D341Med (cell line): Measurements from ENCODE around the gene PTPRK.

Experiments used
- DNase-seq: peaks from one replicate; pipeline ENCODE4 v3.0.0; 2012; ENCODE audit warnings: low spot score

The PTPRK gene

DNA sequence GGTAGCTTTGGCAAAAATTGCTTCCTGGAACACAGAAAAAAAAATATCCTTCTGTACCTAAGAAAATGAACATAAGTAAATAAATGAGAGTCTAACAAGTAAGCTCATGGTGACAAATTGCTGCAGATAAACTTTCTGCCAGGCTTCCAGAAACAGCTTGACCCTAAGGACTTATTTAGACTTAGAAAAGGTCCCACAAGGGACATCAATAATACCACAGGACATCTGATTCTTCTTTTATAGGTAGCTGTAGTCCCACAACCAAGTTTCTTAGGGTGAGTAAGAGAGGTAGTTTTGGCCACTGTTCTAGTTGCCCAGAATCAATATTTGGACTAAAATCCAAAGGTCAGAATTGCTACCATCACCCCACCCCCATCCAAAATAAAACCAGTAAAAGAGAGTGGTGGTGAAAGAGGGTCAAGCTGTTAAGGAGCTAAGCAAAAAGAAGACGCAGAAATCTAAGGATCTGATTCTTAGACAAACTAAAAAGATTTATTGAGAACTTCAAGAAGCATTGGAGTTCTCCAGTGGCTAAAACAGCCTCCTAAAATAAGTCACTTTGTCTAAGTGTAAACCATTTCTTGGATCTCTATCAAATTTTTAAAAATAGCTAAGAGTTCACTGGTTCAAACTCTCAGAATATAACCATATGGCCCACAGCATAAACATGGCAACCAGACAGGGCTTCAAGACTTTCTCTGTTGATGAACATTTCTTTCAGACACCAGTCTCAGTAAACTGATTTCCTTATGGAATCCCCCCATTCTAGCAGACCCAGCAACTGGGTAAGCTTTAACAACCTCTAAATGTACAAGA is 180.6 kb downstream of the PTPRK start:
- no peak for DNase-seq

- no peak for DNase-seq
Measured at GRCh38 chr6:128337619-128338018, 182.8 kb downstream of the PTPRK start.

- DNase-seq: no peak
Measured at GRCh38 chr6:128336436-128337095, 183.8 kb downstream of the PTPRK start.

- no peak for DNase-seq
Measured at GRCh38 chr6:128335963-128336362, 184.4 kb downstream of the PTPRK start.

DNA sequence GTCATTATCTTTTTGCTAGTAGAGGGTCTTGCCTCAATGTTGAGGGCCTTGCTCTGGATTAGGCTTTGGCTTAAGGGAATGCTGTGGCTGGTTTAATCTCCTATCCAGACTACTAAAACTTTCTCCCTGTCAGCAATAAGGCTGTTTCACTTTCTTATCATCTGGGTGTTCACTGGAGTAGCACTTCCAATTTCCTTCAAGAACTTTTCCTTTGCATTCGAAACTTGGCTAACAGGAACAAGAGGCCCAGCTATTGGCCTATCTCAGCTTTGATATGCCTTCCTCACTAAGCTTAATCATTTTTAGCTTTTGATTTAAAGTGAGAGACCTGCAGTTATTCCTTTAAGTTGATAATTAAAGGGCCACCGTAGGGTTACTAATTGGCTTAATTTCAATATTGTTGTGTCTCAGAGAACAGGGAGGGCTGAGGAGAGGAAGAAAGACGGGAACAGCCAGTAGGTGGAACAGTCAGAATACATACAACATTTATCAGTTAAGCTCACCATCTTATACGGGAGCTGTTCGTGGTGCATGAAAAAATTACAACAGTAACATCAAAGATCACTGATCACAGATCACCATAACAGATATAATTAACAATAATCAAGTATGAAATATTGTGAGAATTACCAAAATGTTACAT is 186.7 kb downstream of the PTPRK start:
- no peak for DNase-seq

GRCh38 chr6:128327890-128328289 is 192.5 kb downstream of the PTPRK start:
- DNase-seq: peak; percentile 41

GRCh38 chr6:128323011-128323410 is 197.4 kb downstream of the PTPRK start:
- DNase-seq: no peak

GRCh38 chr6:128319946-128320345 is 200.5 kb downstream of the PTPRK start:
- no peak for DNase-seq

GRCh38 chr6:128319157-128319556 is 201.2 kb downstream of the PTPRK start:
- no peak for DNase-seq

DNA sequence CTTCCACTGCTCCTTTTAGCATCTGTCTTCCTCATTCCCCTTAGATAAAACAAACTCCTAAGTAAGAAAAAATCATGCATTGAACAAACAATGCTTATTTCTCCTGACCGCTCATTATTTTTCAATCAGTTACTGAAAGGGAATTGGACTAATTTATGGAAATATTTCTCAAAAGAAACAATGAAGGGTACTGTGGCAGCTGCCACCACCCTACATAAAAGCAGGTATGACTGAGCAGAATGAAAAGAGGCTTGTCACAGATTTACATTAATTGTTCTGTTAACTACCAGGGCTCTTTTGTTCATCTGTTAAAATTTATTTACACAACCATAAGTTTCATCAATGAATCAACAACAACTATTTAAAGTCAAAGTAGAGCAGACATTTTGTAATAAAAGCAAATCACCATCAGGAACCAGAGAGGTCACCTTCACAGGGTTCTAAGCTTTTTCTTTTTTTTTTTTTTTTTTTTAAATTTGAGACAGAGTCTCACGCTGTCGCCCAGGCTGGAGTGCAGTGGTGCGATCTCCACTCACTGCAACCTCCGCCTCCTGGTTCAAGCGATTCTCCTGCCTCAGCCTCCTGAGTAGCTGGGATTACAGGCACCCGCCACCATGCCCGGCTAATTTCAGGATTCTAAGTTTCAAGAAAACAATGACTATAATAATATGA is 204.0 kb downstream of the PTPRK start:
- no peak for DNase-seq

- DNase-seq: no peak
Measured at GRCh38 chr6:128314190-128314589, 206.2 kb downstream of the PTPRK start.

DNA sequence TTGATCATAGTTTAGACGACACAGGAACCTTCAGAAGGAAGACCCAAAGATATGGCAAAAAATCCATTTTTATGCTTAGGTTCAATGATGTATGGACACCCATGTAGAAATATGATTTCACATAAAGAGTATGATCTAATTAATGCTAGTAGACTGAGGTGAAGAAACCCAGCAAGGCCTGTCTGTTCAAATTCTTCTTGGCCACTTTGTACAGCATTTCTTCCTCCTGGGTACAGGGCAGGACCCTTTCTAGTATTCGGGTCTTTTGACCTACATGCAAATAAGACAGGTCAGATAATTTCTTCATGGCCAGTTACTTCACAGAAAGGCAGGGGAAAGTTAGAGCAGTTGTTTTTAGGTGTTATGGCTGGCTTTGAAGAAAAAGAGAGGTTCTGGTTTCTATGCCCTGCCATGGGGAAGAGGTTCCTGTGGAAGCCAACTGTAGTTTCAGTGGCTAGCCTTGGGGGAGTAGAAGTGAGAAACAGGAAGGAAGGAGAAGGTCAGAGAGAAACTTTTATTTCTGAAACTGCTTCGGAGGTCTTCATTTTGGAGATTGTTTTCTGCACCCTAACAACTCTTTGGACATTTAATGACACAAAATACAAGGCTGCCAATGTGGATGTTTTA is 208.3 kb downstream of the PTPRK start:
- no peak for DNase-seq

DNA sequence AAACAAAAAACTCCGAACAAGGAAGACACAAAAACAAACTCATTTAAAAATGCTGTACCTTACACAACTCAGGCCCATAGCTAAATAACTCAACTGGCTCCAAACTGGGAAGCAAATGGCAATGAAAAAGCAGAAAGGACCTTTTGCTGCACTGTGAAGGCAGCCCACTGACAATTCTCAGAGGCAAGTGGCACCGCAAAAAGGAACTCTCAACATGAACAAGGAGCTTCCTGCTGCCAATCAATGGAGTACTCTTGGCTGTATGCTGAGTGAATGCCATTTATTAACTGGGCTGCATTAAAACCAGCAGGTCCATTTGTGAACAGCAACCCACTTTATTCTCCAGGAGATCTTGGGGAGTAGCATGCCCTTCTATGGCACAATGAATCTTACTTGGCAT is 209.9 kb downstream of the PTPRK start:
- DNase-seq: peak; percentile 26

DNA sequence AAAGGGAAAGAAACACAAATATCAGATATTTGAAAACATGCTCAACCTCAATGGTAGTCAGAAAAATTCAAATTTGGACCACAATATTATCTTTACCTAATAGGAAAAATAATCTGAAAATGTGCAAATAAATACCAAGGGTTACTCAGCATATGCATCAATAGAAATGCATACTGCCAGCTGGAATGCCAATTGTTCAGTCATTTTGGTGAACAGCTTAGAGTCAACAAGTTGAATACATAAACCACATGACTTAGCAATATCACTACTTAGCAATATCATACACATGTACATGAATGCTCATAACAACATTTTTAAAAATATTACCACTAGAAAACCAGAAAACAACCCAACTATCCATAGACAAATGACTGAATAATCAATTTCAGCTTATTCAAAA is 212.7 kb downstream of the PTPRK start:
- no peak for DNase-seq

DNA sequence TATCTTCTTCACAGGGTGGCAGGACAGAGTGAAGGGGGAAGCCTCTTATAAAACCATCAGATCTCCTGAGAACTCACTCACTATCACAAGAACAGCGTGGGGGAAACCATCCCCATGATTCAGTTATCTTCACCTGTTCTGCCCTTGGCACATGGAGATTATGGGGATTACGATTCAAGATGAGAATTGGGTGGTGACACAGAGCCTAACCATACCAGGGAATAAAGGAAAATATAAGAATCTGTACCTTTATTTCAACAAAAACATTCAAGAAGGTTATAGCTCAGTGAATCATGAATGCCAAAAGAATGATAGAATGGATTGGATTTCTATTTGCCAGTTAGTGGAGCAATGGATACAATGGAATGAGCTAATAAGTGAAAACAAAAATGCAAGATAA is 214.4 kb downstream of the PTPRK start:
- DNase-seq: no peak

DNA sequence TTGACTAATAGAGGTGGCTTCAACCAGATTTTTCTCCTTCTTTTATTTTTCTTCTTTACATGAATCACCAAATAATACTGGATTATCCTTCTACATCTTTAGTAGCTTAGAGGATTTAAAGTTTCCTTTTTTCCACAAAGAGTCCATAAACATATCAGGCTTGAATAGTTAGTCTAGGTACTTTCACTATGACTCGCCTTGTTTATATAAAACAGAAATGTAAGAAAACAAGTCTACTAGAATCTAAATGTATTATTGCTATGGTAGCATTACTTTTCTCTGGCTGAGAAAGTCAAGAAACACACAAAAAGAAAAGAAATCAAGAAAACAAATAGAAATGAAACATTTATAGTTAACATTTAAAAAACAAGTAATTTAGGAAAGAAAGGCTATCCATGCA is 215.2 kb downstream of the PTPRK start:
- no peak for DNase-seq

DNA sequence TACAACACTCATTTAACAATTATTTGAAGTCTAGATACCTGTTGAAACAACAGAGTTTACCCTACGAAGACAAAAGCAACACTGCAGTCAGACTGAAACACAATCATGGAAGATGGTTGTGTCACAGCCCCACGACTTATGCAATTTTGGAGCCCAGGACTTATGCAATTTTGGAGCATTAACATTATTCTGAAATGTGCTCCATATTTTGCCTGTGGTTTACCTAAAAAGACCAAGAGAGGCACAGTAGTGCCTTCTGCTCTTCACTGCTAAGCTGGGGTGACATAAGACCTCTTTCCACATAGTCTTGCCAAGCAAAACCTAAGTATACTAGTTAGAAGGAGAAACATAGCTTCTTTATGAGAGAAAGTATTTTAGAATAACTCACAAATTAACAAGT is 216.5 kb downstream of the PTPRK start:
- DNase-seq: no peak

GRCh38 chr6:128302942-128303341 is 217.5 kb downstream of the PTPRK start:
- no peak for DNase-seq

GRCh38 chr6:128295670-128296069 is 224.7 kb downstream of the PTPRK start:
- DNase-seq: no peak

GRCh38 chr6:128290221-128290620 is 230.2 kb downstream of the PTPRK start:
- DNase-seq: no peak

DNA sequence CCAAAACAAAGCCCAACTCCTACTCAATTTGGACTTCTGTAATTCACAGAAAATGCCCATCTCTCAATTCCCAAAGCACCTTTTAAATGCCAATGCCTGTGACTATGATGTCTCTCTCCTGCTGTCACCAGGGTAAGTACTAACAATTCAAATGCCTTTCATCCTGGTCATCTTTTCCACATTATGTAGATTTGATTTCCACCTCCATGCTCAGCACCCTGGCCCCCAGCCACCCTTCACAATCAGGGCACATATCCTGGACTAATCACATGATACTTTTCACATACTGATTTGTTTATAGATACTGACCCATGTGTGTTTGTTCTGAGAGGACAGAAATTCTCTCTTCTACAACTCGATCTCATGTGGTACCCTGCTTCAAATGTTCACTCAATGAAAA is 236.3 kb downstream of the PTPRK start:
- no peak for DNase-seq

GRCh38 chr6:128282961-128283360 is 237.4 kb downstream of the PTPRK start:
- no peak for DNase-seq
